K562 (cell line): Measurements from ENCODE around the gene SRP72. TPM values are rescaled to one million over a fixed set of nuclear protein-coding genes. Genes with fewer than 3 reads are reported as not detected.
A peak's percentile ranks its signal among the peaks of the same experiment; 100 is the strongest.

ENCODE experiments used
- E2F8 ChIP-seq: fragments of 450-650 bp; IDR thresholded peaks from 2 replicates; pipeline ENCODE4 v1.7.1; 2018; ENCODE audit warnings: mild to moderate bottlenecking, low read depth; ENCODE audit not compliant: partially characterized antibody
- EGR1 ChIP-seq: fragments of 450-650 bp; conservative IDR thresholded peaks from 2 replicates; pipeline ENCODE4 v1.6.1; 2017; ENCODE audit warnings: mild to moderate bottlenecking
- ELK1 ChIP-seq: sonication (generic); formaldehyde crosslinking; IDR thresholded peaks from 2 replicates; pipeline ENCODE4 v1.8.1; 2022; ENCODE audit warnings: missing genetic modification reagents
- GABPB1 ChIP-seq: sonication (generic); formaldehyde crosslinking; IDR thresholded peaks from 2 replicates; pipeline ENCODE4 v1.8.0; 2022; ENCODE audit warnings: mild to moderate bottlenecking, missing genetic modification reagents
- JUN ChIP-seq, 2 experiments: sonication (generic) in 1 of 2; formaldehyde crosslinking in 1 of 2; IDR thresholded peaks; 2 replicates each; pipeline versions ENCODE4 v1.6.1 to v1.8.0; 2012 to 2022; ENCODE audit warnings: borderline replicate concordance in 2 of 2, mild to moderate bottlenecking in 2 of 2, improper control_type of control experiment in 1 of 2, low read depth in 1 of 2, low read length in 1 of 2, missing genetic modification reagents in 1 of 2
- RBM25 ChIP-seq: fragments of 200-400 bp; formaldehyde crosslinking; IDR thresholded peaks from 2 replicates; pipeline ENCODE4 v1.6.1; 2018; ENCODE audit warnings: low read length, low read depth, moderate library complexity; ENCODE audit not compliant: severe bottlenecking
- SIN3A ChIP-seq, 2 experiments: fragments of 150-350 bp in 1 of 2; IDR thresholded peaks; 2 replicates each; pipeline ENCODE4 v1.6.1; 2011 to 2016; ENCODE audit warnings: borderline replicate concordance in 2 of 2, low read depth in 2 of 2, low read length in 2 of 2, mild to moderate bottlenecking in 2 of 2, moderate library complexity in 2 of 2; ENCODE audit not compliant: control insufficient read depth in 1 of 2
- SP1 ChIP-seq: sonication (generic); formaldehyde crosslinking; IDR thresholded peaks from 2 replicates; pipeline ENCODE4 v1.8.1; 2022; ENCODE audit warnings: mild to moderate bottlenecking, missing genetic modification reagents
- ZMIZ1 ChIP-seq, 2 experiments: fragments of 150-350 bp in 1 of 2; IDR thresholded peaks; 2 replicates each; pipeline ENCODE4 v1.6.1; 2012 to 2016; ENCODE audit warnings: low read depth in 2 of 2, low read length in 2 of 2, mild to moderate bottlenecking in 1 of 2, moderate library complexity in 1 of 2
- ZNF740 ChIP-seq, 3 experiments: fragments of 200-800 bp in 1 of 3; sonication (Bioruptor generic) in 1 of 3; sonication (generic) in 1 of 3; formaldehyde crosslinking in 1 of 3; IDR thresholded peaks; 2 replicates each; pipeline versions ENCODE4 v1.6.1 to v1.8.0; 2016 to 2022; ENCODE audit warnings: mild to moderate bottlenecking in 2 of 3, missing compliant biosample characterization in 2 of 3, missing genetic modification characterization in 2 of 3, missing genetic modification reagents in 1 of 3
- ZNF780A ChIP-seq: fragments of 250-450 bp; sonication (Bioruptor Pico); IDR thresholded peaks from 2 replicates; pipeline ENCODE4 v1.5.0; 2021; ENCODE audit warnings: mild to moderate bottlenecking
- polyA plus RNA-seq, 8 experiments: library from polyadenylated mRNA; depleted of rRNA in 4 of 8; stranded (reverse) in 5 of 8; unstranded in 3 of 8; fragments of >200 nt; fragmentation: Nextera tagmentation in 2 of 8; fragmentation: Illumina TruSeq in 1 of 8; extraction: Ambion mirVana in 2 of 8; extraction: Trizol in 1 of 8; gene quantifications; 2 replicates each; pipeline versions ENCODE4 v1.2.1 to v1.2.3, GENCODE V29; 2011 to 2014; ENCODE audit warnings: inconsistent platforms in 1 of 8, missing spikeins in 1 of 8
- total RNA-seq, 7 experiments: library from RNA; depleted of rRNA in 6 of 7; stranded (reverse); fragments of >200 nt in 6 of 7; fragmentation: Illumina TruSeq in 2 of 7; extraction: Trizol in 2 of 7; gene quantifications; 2 replicates each; pipeline versions ENCODE4 v1.2.1 to v1.2.3, GENCODE V29; 2011 to 2021; ENCODE audit warnings: low replicate concordance in 1 of 7

SRP72 gene
- total and polyA plus RNA-seq, 9 of the 15 experiments (the other 6 are each of a cell fraction or from before 2014, with no cell fraction given), result 124 to 341 (median 202) TPM

- no peak for TF ChIP-seq JUN (IDR thresholded peaks at IDR 0.05; ENCODE audit: borderline replicate concordance, low read depth, low read length)
- 0 out of 2 replicates have a peak, but pooled peaks have one; percentile 50 for TF ChIP-seq JUN (CRISPR knock-in tag; IDR thresholded peaks at IDR 0.05; ENCODE audit: borderline replicate concordance)
- no peak for TF ChIP-seq EGR1
- TF ChIP-seq RBM25, result no peak
- TF ChIP-seq ZNF740 (CRISPR knock-in tag; IDR thresholded peaks at IDR 0.05), result no peak
- TF ChIP-seq ZNF740 (tag; IDR thresholded peaks at IDR 0.05), result no peak
- 0 out of 4 replicates have a peak, but pooled peaks of 1 of the 2 experiments have one; percentile 22 for TF ChIP-seq SIN3A (IDR thresholded peaks at IDR 0.05; ENCODE audit: borderline replicate concordance in 2 of 2, control insufficient read depth in 1 of 2, low read depth in 2 of 2, low read length in 2 of 2)
- no peak for TF ChIP-seq E2F8
- no peak for TF ChIP-seq ZMIZ1 (IDR thresholded peaks at IDR 0.05; ENCODE audit: low read depth in 2 of 2, low read length in 2 of 2)
- no peak for TF ChIP-seq GABPB1 (CRISPR knock-in tag)
- no peak for TF ChIP-seq ZNF780A (CRISPR knock-in tag)
- TF ChIP-seq SP1 (CRISPR knock-in tag), result 0 out of 2 replicates have a peak, but pooled peaks have one; percentile 30
- TF ChIP-seq ELK1 (CRISPR knock-in tag), result no peak
Observed at GRCh38 chr4:56465599-56466295, 1.7 kb upstream of the SRP72 start (continued).
